Activated T-cell treated with anti-CD3 and anti-CD28 coated beads, Interleukin-2, amount 50 U/mL, for 1 hour (primary cell): Measurements from ENCODE around the gene FLCN.
"Not testable (repeated sequence)": the region's sequence is repeated elsewhere in the genome, so short reads cannot be mapped to it uniquely, and the experiment has no call there.

Experiments
- DNase-seq: peaks from one replicate; pipeline ENCODE4 v3.0.0-alpha.2; 2020

Gene FLCN

GRCh38 chr17:17206124-17206912, 30.6 kb downstream of the FLCN start, which contains the start of gene PLD6:
Gene PLD6 (minus strand): TSS chr17:17206333. CDS start chr17:17206286, 47 bp downstream.
- DNase-seq = peak; percentile 95

- DNase-seq = peak; percentile 67
Measured at GRCh38 chr17:17205368-17206123, 31.4 kb downstream of the FLCN start.

- DNase-seq = no peak
Measured at GRCh38 chr17:17204635-17205231, 32.2 kb downstream of the FLCN start.

- DNase-seq = no peak
Measured at GRCh38 chr17:17204041-17204591, 32.9 kb downstream of the FLCN start.

- DNase-seq = no peak
Measured at GRCh38 chr17:17203173-17203730, 33.7 kb downstream of the FLCN start.

GRCh38 chr17:17201907-17202306, 35.1 kb downstream of the FLCN start:
- DNase-seq = no peak

- DNase-seq = no peak
Measured at GRCh38 chr17:17201271-17201670, 35.7 kb downstream of the FLCN start.

- DNase-seq = no peak
Measured at GRCh38 chr17:17200831-17201230, 36.1 kb downstream of the FLCN start.

- no peak for DNase-seq
Measured at GRCh38 chr17:17200311-17200710, 36.7 kb downstream of the FLCN start.

GRCh38 chr17:17198281-17198680, 38.7 kb downstream of the FLCN start:
- DNase-seq = no peak

GRCh38 chr17:17196776-17197175, 40.2 kb downstream of the FLCN start:
- DNase-seq = no peak

- DNase-seq = not testable (repeated sequence)
Measured at GRCh38 chr17:17195466-17195865, 41.5 kb downstream of the FLCN start.

GRCh38 chr17:17191961-17192381, 45.0 kb downstream of the FLCN start:
- no peak for DNase-seq

GRCh38 chr17:17191346-17191792, 45.6 kb downstream of the FLCN start:
- DNase-seq = no peak

- no peak for DNase-seq
Measured at GRCh38 chr17:17190188-17190587, 46.8 kb downstream of the FLCN start.

- no peak for DNase-seq
Measured at GRCh38 chr17:17189559-17189958, 47.4 kb downstream of the FLCN start.

- no peak for DNase-seq
Measured at GRCh38 chr17:17188586-17188985, 48.4 kb downstream of the FLCN start.

GRCh38 chr17:17186551-17187505, 50.1 kb downstream of the FLCN start:
- no peak for DNase-seq

- DNase-seq = no peak
Measured at GRCh38 chr17:17186051-17186450, 50.9 kb downstream of the FLCN start.

GRCh38 chr17:17184985-17185757, 51.8 kb downstream of the FLCN start:
- not testable (repeated sequence) for DNase-seq

- no peak for DNase-seq
Measured at GRCh38 chr17:17183744-17184143, 53.2 kb downstream of the FLCN start.
